ENCODE data around the gene CHSY1.
A peak's percentile ranks its signal among the peaks of the same experiment; 100 is the strongest.

Gene CHSY1

DNA sequence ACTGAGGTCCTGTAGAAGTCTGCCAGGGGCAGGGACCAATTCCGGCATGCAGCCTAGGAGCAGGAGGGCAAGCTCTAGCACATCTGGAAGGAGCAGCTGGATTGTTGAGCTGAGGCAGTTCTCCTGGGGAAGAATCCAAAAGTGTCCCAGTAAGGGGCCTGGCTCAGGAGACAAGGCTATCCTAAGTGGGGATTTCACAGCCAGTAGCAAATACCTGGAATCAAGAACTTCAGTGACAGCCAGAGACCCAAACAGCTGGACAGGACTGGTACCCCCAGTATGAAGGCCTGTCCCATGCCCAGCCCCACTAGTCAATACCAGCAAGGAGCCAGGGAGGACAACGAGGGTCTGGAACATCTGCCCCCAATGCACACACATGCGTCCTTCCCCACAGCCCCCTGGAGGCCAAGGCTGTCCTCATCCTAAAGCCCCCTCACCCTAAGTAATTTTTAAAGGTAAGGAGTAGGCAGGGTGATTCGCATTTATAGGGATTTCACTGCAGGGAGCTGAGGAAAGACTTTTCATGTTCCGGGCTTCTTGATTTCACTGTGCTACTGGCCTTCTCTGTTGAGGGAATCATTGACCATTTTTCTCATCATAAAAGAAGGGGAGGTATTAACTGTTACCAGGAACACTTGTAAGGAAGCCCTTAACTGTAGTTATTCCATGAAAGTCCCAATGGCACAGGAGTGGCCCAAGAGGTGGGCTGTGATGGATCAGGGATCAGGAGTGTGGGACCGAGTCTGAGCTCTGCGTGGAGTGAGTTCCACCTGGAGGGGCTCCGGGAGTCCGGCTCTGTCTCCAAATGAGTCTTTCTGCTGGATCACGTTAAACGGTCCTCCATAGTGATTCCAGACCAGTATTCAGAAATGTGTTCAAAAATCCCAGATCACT, 2.6 kb upstream of the CHSY1 start:
- Histone ChIP-seq H3K36me3 (ENCODE audit: control insufficient read depth in 1 of 2, insufficient read depth in 2 of 2, low read length in 2 of 2) (no peaks in the 10 kb centered on the region), H3K4me1 (ENCODE audit: control insufficient read depth in 1 of 2, insufficient read depth in 2 of 2, low read length in 2 of 2) (no peaks in the 10 kb centered on the region), H4K8ac (ENCODE audit: low read depth, low read length) (no peak overlapping the region), H3K79me2 (ENCODE audit: control insufficient read depth, insufficient read depth, low read length, poor library complexity) (peaks cover 5% of the 10 kb centered on the region), H3K14ac (ENCODE audit: low read length) (no peak overlapping the region), H3K27me3 (ENCODE audit: insufficient read depth, low read length) (no peaks in the 10 kb centered on the region), H3K79me1 (ENCODE audit: low read length) (peaks cover 5% of the 10 kb centered on the region), H2AK5ac (ENCODE audit: low read length) (no peak overlapping the region), H4K12ac (ENCODE audit: low read depth, low read length) (no peak overlapping the region), H4K91ac (ENCODE audit: low read depth, low read length) (no peak overlapping the region), H3K23ac (ENCODE audit: low read length) (no peak overlapping the region), H2BK120ac (ENCODE audit: insufficient read depth, low read length, poor library complexity) (no peak overlapping the region), H3K9ac (ENCODE audit: low read length) (no peak overlapping the region), H2BK5ac (ENCODE audit: low read depth, low read length, poor library complexity) (no peak overlapping the region), H3K4me2 (ENCODE audit: low read length) (no peak overlapping the region), H2AFZ (ENCODE audit: insufficient read depth, low read length, poor library complexity) (no peak overlapping the region), H3K27ac (ENCODE audit: low read depth, low read length) (no peak overlapping the region), H3K4me3 (ENCODE audit: low read depth, low read length) (no peak overlapping the region), H3K4ac (ENCODE audit: low read depth, low read length) (no peak overlapping the region), H2BK12ac (ENCODE audit: low read length) (no peak overlapping the region), H3K18ac (ENCODE audit: low read length) (no peak overlapping the region), H3K9me3 (ENCODE audit: insufficient read depth, low read depth, low read length) (peaks cover 2% of the 10 kb centered on the region)
- no CpG with 5 or more reads among the region's 11 CpGs for WGBS (ENCODE audit: extremely low coverage, insufficient coverage, insufficient read length)
- DNase-seq: no peak

DNA sequence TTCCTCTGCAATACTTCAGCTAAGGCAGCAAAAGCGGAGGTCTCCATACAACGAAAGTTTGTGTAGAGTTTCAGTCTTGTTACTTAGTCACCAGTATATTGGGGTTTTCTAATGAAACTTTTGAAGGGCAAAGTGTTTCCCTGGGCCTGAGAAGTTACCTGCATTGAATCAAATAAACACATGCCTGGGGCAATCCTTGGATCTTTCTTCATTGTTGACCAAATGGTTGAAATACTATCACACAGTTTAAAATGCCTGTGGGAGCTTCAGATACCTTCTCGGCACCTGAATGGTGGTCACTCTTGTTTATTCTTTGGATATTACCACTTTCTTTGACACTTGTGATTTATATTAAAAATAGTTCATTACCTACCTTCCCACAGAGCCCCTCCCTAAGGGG, 988 bp upstream of the CHSY1 start:
- H2BK5ac ChIP-seq (ENCODE audit: low read depth, low read length, poor library complexity): no peak overlapping the region
- H3K4me2 ChIP-seq (ENCODE audit: low read length): peak overlapping the region; percentile 93
- no peak overlapping the region for H3K23ac ChIP-seq (ENCODE audit: low read length)
- H3K18ac ChIP-seq (ENCODE audit: low read length): no peak overlapping the region
- no peak overlapping the region for H4K8ac ChIP-seq (ENCODE audit: low read depth, low read length)
- no peak overlapping the region for H2AK5ac ChIP-seq (ENCODE audit: low read length)
- H3K4me3 ChIP-seq (ENCODE audit: low read depth, low read length): no peak overlapping the region
- H4K91ac ChIP-seq (ENCODE audit: low read depth, low read length): no peak overlapping the region
- no peak overlapping the region for H3K9ac ChIP-seq (ENCODE audit: low read length)
- H3K36me3 ChIP-seq (ENCODE audit: control insufficient read depth in 1 of 2, insufficient read depth in 2 of 2, low read length in 2 of 2): no peaks in the 10 kb centered on the region
- no peak overlapping the region for H2BK12ac ChIP-seq (ENCODE audit: low read length)
- peaks cover 5% of the 10 kb centered on the region for H3K79me2 ChIP-seq (ENCODE audit: control insufficient read depth, insufficient read depth, low read length, poor library complexity)
- peaks cover 2% of the 10 kb centered on the region for H3K9me3 ChIP-seq (ENCODE audit: insufficient read depth, low read depth, low read length)
- DNase-seq: peak; percentile 43 to 82
- H3K4me1 ChIP-seq (ENCODE audit: control insufficient read depth in 1 of 2, insufficient read depth in 2 of 2, low read length in 2 of 2): peaks cover 2 to 3% of the 10 kb centered on the region in 2 experiments
- no peak overlapping the region for H3K27ac ChIP-seq (ENCODE audit: low read depth, low read length)
- WGBS (ENCODE audit: extremely low coverage, insufficient coverage, insufficient read length): no CpG with 5 or more reads among the region's 3 CpGs
- H3K79me1 ChIP-seq (ENCODE audit: low read length): peaks cover 5% of the 10 kb centered on the region
- H2BK120ac ChIP-seq (ENCODE audit: insufficient read depth, low read length, poor library complexity): no peak overlapping the region
- no peak overlapping the region for H3K14ac ChIP-seq (ENCODE audit: low read length)
- H3K27me3 ChIP-seq (ENCODE audit: insufficient read depth, low read length): no peaks in the 10 kb centered on the region
- H3K4ac ChIP-seq (ENCODE audit: low read depth, low read length): no peak overlapping the region
- no peak overlapping the region for H2AFZ ChIP-seq (ENCODE audit: insufficient read depth, low read length, poor library complexity)
- no peak overlapping the region for H4K12ac ChIP-seq (ENCODE audit: low read depth, low read length)

DNA sequence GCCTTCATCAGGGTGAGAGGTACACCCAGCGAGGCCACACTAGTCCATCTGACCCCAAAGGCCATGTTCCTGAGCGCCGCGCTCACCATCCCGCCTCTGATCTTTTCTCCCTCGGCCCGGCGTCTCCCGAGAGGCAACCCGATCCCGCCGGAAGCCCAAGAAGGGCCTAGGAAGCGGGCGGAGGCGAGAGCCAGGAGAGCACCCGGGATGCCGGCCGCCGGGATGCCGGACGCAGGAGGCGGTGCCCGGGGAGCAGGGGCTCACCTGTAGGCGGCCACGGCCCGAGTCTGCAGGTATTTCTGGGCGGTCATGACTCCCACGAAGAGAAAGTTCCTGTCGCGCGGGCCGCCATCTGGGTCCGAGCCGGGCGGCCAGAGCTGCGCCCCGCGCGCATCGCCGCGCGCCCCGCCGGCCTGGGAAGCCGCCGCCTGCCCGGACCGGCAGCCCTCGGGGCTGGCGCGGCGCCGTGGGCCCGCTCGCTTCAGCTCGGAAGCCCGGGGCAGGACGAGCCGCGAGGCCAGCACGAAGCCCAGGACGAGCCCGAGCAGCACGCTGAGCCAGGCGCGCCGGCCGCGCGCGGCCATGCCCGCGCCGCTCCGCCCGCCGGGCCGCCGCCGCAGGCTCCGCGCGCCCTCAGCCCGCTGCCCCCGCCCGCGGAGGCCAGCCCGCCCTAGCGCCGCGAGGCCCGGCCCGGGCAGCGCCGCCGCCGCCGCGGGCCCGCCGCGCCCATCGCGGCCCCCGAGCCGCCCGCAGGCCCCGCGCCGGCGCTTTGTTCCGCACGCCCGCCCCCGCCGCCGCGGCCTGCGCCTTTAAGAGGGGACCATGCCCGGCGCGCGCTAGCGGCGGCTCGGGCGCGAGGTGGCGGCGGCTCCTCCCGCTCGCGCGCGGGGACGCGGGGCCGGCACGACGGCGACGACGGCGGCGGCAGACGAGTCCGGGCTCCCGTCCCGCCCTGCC, 697 bp downstream of the CHSY1 start:
- Histone ChIP-seq H3K4me3 (ENCODE audit: low read depth, low read length) (peak overlapping the region; percentile 88), H2AFZ (ENCODE audit: insufficient read depth, low read length, poor library complexity) (peak overlapping the region; percentile 73), H4K8ac (ENCODE audit: low read depth, low read length) (peak overlapping the region; percentile 86), H3K4me2 (ENCODE audit: low read length) (peak overlapping the region; percentile 98), H3K4me1 (ENCODE audit: control insufficient read depth in 1 of 2, insufficient read depth in 2 of 2, low read length in 2 of 2) (peaks cover 2 to 3% of the 10 kb centered on the region in 2 experiments), H3K27ac (ENCODE audit: low read depth, low read length) (peak overlapping the region; percentile 78), H4K91ac (ENCODE audit: low read depth, low read length) (peak overlapping the region; percentile 55), H3K4ac (ENCODE audit: low read depth, low read length) (peak overlapping the region; percentile 16), H4K12ac (ENCODE audit: low read depth, low read length) (peak overlapping the region; percentile 81), H3K79me2 (ENCODE audit: control insufficient read depth, insufficient read depth, low read length, poor library complexity) (peaks cover 6% of the 10 kb centered on the region), H2BK12ac (ENCODE audit: low read length) (no peak overlapping the region), H2BK5ac (ENCODE audit: low read depth, low read length, poor library complexity) (peak overlapping the region; percentile 4), H3K79me1 (ENCODE audit: low read length) (peaks cover 5% of the 10 kb centered on the region), H3K9me3 (ENCODE audit: insufficient read depth, low read depth, low read length) (peaks cover 2% of the 10 kb centered on the region), H3K36me3 (ENCODE audit: control insufficient read depth in 1 of 2, insufficient read depth in 2 of 2, low read length in 2 of 2) (no peaks in the 10 kb centered on the region), H3K18ac (ENCODE audit: low read length) (peak overlapping the region; percentile 90), H2AK5ac (ENCODE audit: low read length) (no peak overlapping the region), H3K23ac (ENCODE audit: low read length) (no peak overlapping the region), H3K9ac (ENCODE audit: low read length) (peak overlapping the region; percentile 73), H3K14ac (ENCODE audit: low read length) (peak overlapping the region; percentile 67), H3K27me3 (ENCODE audit: insufficient read depth, low read length) (no peaks in the 10 kb centered on the region), H2BK120ac (ENCODE audit: insufficient read depth, low read length, poor library complexity) (peak overlapping the region; percentile 39)
- DNase-seq: peak; percentile 19 to 54
- no CpG with 5 or more reads among the region's 150 CpGs for WGBS (ENCODE audit: extremely low coverage, insufficient coverage, insufficient read length)

GRCh38 chr15:101250341-101250831, 1.5 kb downstream of the CHSY1 start:
- H3K14ac ChIP-seq (ENCODE audit: low read length): no peak overlapping the region
- no peak overlapping the region for H3K18ac ChIP-seq (ENCODE audit: low read length)
- no peak overlapping the region for H2AK5ac ChIP-seq (ENCODE audit: low read length)
- no peak overlapping the region for H2BK5ac ChIP-seq (ENCODE audit: low read depth, low read length, poor library complexity)
- no CpG with 5 or more reads among the region's 6 CpGs for WGBS (ENCODE audit: extremely low coverage, insufficient coverage, insufficient read length)
- peaks cover 5% of the 10 kb centered on the region for H3K79me1 ChIP-seq (ENCODE audit: low read length)
- no peak overlapping the region for H2AFZ ChIP-seq (ENCODE audit: insufficient read depth, low read length, poor library complexity)
- H2BK120ac ChIP-seq (ENCODE audit: insufficient read depth, low read length, poor library complexity): no peak overlapping the region
- DNase-seq: peak in 1 of 2 donors; percentile 56
- H4K12ac ChIP-seq (ENCODE audit: low read depth, low read length): no peak overlapping the region
- H4K91ac ChIP-seq (ENCODE audit: low read depth, low read length): no peak overlapping the region
- H3K27ac ChIP-seq (ENCODE audit: low read depth, low read length): no peak overlapping the region
- peaks cover 2% of the 10 kb centered on the region for H3K9me3 ChIP-seq (ENCODE audit: insufficient read depth, low read depth, low read length)
- H3K36me3 ChIP-seq (ENCODE audit: control insufficient read depth in 1 of 2, insufficient read depth in 2 of 2, low read length in 2 of 2): no peaks in the 10 kb centered on the region
- H2BK12ac ChIP-seq (ENCODE audit: low read length): no peak overlapping the region
- H3K9ac ChIP-seq (ENCODE audit: low read length): peak overlapping the region; percentile 73
- peak overlapping the region; percentile 16 for H3K4ac ChIP-seq (ENCODE audit: low read depth, low read length)
- no peak overlapping the region for H4K8ac ChIP-seq (ENCODE audit: low read depth, low read length)
- H3K27me3 ChIP-seq (ENCODE audit: insufficient read depth, low read length): no peaks in the 10 kb centered on the region
- H3K4me3 ChIP-seq (ENCODE audit: low read depth, low read length): peak overlapping the region; percentile 88
- peaks cover 6% of the 10 kb centered on the region for H3K79me2 ChIP-seq (ENCODE audit: control insufficient read depth, insufficient read depth, low read length, poor library complexity)
- H3K4me2 ChIP-seq (ENCODE audit: low read length): peak overlapping the region; percentile 98
- H3K23ac ChIP-seq (ENCODE audit: low read length): no peak overlapping the region
- peaks cover 2 to 3% of the 10 kb centered on the region in 2 experiments for H3K4me1 ChIP-seq (ENCODE audit: control insufficient read depth in 1 of 2, insufficient read depth in 2 of 2, low read length in 2 of 2)

All from trophoblast cell (in vitro differentiated cells and primary cell).